IMR-90 (cell line): Measurements from ENCODE around the gene TCAP.

Experiments
- CEBPB ChIP-seq: IDR thresholded peaks from 2 replicates; pipeline ENCODE4 v1.6.1; 2012; ENCODE audit warnings: low read depth, low read length, improper control_type of control experiment
- CHD1 ChIP-seq: IDR thresholded peaks from 2 replicates; pipeline ENCODE4 v1.6.1; 2012; ENCODE audit warnings: low read depth, low read length, improper control_type of control experiment
- CTCF ChIP-seq: conservative IDR thresholded peaks from 2 replicates; pipeline ENCODE4 v1.5.1; 2012; ENCODE audit warnings: mild to moderate bottlenecking, low read depth, low read length, improper control_type of control experiment
- ELK1 ChIP-seq: fragments of 150-350 bp; IDR thresholded peaks from 2 replicates; pipeline ENCODE4 v1.6.1; 2016; ENCODE audit warnings: low read depth, mild to moderate bottlenecking, low read length, moderate library complexity, borderline replicate concordance
- POLR2A ChIP-seq: IDR thresholded peaks from 2 replicates; pipeline ENCODE4 v1.6.1; 2012; ENCODE audit warnings: mild to moderate bottlenecking, low read depth, low read length
- RAD21 ChIP-seq: IDR thresholded peaks from 2 replicates; pipeline ENCODE4 v1.6.1; 2012; ENCODE audit warnings: low read length, improper control_type of control experiment
- RCOR1 ChIP-seq: IDR thresholded peaks from 2 replicates; pipeline ENCODE4 v1.6.1; 2012; ENCODE audit warnings: mild to moderate bottlenecking, low read length, improper control_type of control experiment; ENCODE audit not compliant: insufficient replicate concordance
- RFX5 ChIP-seq: IDR thresholded peaks from 2 replicates; pipeline ENCODE4 v1.8.0; 2012; ENCODE audit warnings: low read depth, mild to moderate bottlenecking, low read length, moderate library complexity

GRCh38 chr17:39618246-39618913, 46.8 kb upstream of the TCAP start:
- TF ChIP-seq CTCF (no peak), CHD1 (no peak), CEBPB (no peak), RCOR1 (no peak), ELK1 (no peak), RFX5 (no peak), POLR2A (no peak), RAD21 (no peak)
